ENCODE results near the gene LRRC15. TPM values are rescaled to one million over a fixed set of nuclear protein-coding genes. Genes with fewer than 3 reads are reported as not detected.

LRRC15 gene
- total and polyA plus RNA-seq, 2 donors (not counting 3 experiments of a cell fraction or from before 2014, with no cell fraction given): not detected

- Histone ChIP-seq H3K79me2 (ENCODE audit: control insufficient read depth, insufficient read depth, low read length) (no peaks in the 10 kb centered on the region), H3K9me1 (replicated peaks; ENCODE audit: control insufficient read depth, extremely low read depth, insufficient read depth, low read length) (no peaks in the 10 kb centered on the region), H3K4me2 (ENCODE audit: insufficient read depth, low read length) (no peak overlapping the region), H4K20me1 (replicated peaks; ENCODE audit: control insufficient read depth, extremely low read depth, insufficient read depth, low read length) (no peaks in the 10 kb centered on the region), H3K9ac (replicated peaks; ENCODE audit: extremely low read depth, insufficient read depth, low read length) (no peak overlapping the region), H3K36me3 (ENCODE audit: control insufficient read depth in 2 of 2, extremely low read depth in 1 of 2, insufficient read depth in 2 of 2, low read length in 2 of 2) (no peaks in the 10 kb centered on the region), H3K9me3 (replicated peaks; ENCODE audit: control insufficient read depth, insufficient read depth, low read length) (no peaks in the 10 kb centered on the region), H3K27me3 (ENCODE audit: control insufficient read depth in 2 of 2, insufficient read depth in 2 of 2, low read length in 2 of 2) (peaks cover 0 to 12% of the 10 kb centered on the region in 2 experiments), H3K27ac (ENCODE audit: insufficient read depth, low read depth, low read length) (no peak overlapping the region), H3K4me3 (replicated peaks in 1 of 3; ENCODE audit: insufficient read depth in 1 of 3, low read depth in 1 of 3, low read length in 3 of 3) (no peak overlapping the region), H3K4me1 (ENCODE audit: control insufficient read depth, extremely low read depth, insufficient read depth, low read length) (peaks cover 5% of the 10 kb centered on the region), H2AFZ (ENCODE audit: low read depth, low read length) (no peak overlapping the region)
- DNase-seq (ENCODE audit: low read depth, low spot score): no peak
- no peak for FAIRE-seq
- dilution Hi-C loops (cut with MboI; ENCODE audit: extremely low pct_ligation_motif_present, low sequenced_read_pairs) (no loop called here), intact Hi-C loops (cut with micrococcal nuclease) (no loop called here)
- ChIA-PET POLR2A (no interaction called here), CTCF (interaction anchor here (1.3 to 2.1 kb wide), 5 partner anchors 14 to 664 kb away, joined by 3 to 11 read pairs (median 4); no protein-coding TSS in a partner anchor)
- TF ChIP-seq POLR2A (IDR thresholded peaks at IDR 0.05; ENCODE audit: low read depth, low read length) (no peak), EZH2 (IDR thresholded peaks at IDR 0.05; ENCODE audit: borderline replicate concordance, low read depth, low read length, severe bottlenecking) (no peak), CTCF (IDR thresholded peaks at IDR 0.05; ENCODE audit: extremely low read depth in 1 of 2, insufficient read depth in 1 of 2, low read depth in 1 of 2, low read length in 2 of 2) (no peak), FOS (IDR thresholded peaks at IDR 0.05; ENCODE audit: borderline replicate concordance, insufficient read depth, low read length) (no peak), GATA2 (IDR thresholded peaks at IDR 0.05; ENCODE audit: insufficient read depth, insufficient read length, low read depth, low read length) (no peak), MYC (IDR thresholded peaks at IDR 0.05; ENCODE audit: low read depth, low read length) (no peak), MAX (IDR thresholded peaks at IDR 0.05; ENCODE audit: insufficient read depth, insufficient read length) (no peak), POLR2AphosphoS5 (IDR thresholded peaks at IDR 0.05; ENCODE audit: insufficient read depth, low read depth, low read length) (no peak), JUN (IDR thresholded peaks at IDR 0.05; ENCODE audit: borderline replicate concordance, insufficient read depth, insufficient read length, low read depth) (no peak)
- BruUV-seq (replicated peaks): no TSS peak
Measured at GRCh38 chr3:194329583-194329965, 40.0 kb downstream of the LRRC15 start.
